IMR-90 (cell line): ENCODE measurements around the gene NEGR1.

Experiments
- BHLHE40 ChIP-seq: fragments of 150-350 bp; IDR thresholded peaks from 2 replicates; pipeline ENCODE4 v1.6.1; 2016; ENCODE audit warnings: mild to moderate bottlenecking, low read depth, low read length
- CEBPB ChIP-seq: IDR thresholded peaks from 2 replicates; pipeline ENCODE4 v1.6.1; 2012; ENCODE audit warnings: low read depth, low read length, improper control_type of control experiment
- CHD1 ChIP-seq: IDR thresholded peaks from 2 replicates; pipeline ENCODE4 v1.6.1; 2012; ENCODE audit warnings: low read depth, low read length, improper control_type of control experiment
- MAFK ChIP-seq: IDR thresholded peaks from 2 replicates; pipeline ENCODE4 v1.6.1; 2012; ENCODE audit warnings: low read depth, low read length, improper control_type of control experiment
- MXI1 ChIP-seq: IDR thresholded peaks from 2 replicates; pipeline ENCODE4 v1.6.1; 2012; ENCODE audit warnings: low read depth, mild to moderate bottlenecking, low read length, moderate library complexity, borderline replicate concordance
- POLR2A ChIP-seq: IDR thresholded peaks from 2 replicates; pipeline ENCODE4 v1.6.1; 2012; ENCODE audit warnings: mild to moderate bottlenecking, low read depth, low read length
- RAD21 ChIP-seq: IDR thresholded peaks from 2 replicates; pipeline ENCODE4 v1.6.1; 2012; ENCODE audit warnings: low read length, improper control_type of control experiment
- RCOR1 ChIP-seq: IDR thresholded peaks from 2 replicates; pipeline ENCODE4 v1.6.1; 2012; ENCODE audit warnings: mild to moderate bottlenecking, low read length, improper control_type of control experiment; ENCODE audit not compliant: insufficient replicate concordance
- RFX5 ChIP-seq: IDR thresholded peaks from 2 replicates; pipeline ENCODE4 v1.8.0; 2012; ENCODE audit warnings: low read depth, mild to moderate bottlenecking, low read length, moderate library complexity
- SMC3 ChIP-seq: fragments of 150-350 bp; IDR thresholded peaks from 2 replicates; pipeline ENCODE4 v1.6.1; 2016; ENCODE audit warnings: low read depth, mild to moderate bottlenecking, antibody characterized with exemption, low read length, moderate library complexity
- TF ChIP-seq, protein P1 (sequence below): conservative IDR thresholded peaks from 2 replicates; pipeline ENCODE4 v1.5.1; 2012; ENCODE audit warnings: mild to moderate bottlenecking, low read depth, low read length, improper control_type of control experiment
- TF ChIP-seq, protein P2 (sequence below): fragments of 150-350 bp; IDR thresholded peaks from 2 replicates; pipeline ENCODE4 v1.6.1; 2016; ENCODE audit warnings: low read depth, mild to moderate bottlenecking, low read length, moderate library complexity, borderline replicate concordance
- TF ChIP-seq, protein P3 (sequence below): fragments of 150-350 bp; IDR thresholded peaks from 2 replicates; pipeline ENCODE4 v1.6.1; 2017; ENCODE audit warnings: mild to moderate bottlenecking, antibody characterized with exemption, low read length, low read depth

DNA sequence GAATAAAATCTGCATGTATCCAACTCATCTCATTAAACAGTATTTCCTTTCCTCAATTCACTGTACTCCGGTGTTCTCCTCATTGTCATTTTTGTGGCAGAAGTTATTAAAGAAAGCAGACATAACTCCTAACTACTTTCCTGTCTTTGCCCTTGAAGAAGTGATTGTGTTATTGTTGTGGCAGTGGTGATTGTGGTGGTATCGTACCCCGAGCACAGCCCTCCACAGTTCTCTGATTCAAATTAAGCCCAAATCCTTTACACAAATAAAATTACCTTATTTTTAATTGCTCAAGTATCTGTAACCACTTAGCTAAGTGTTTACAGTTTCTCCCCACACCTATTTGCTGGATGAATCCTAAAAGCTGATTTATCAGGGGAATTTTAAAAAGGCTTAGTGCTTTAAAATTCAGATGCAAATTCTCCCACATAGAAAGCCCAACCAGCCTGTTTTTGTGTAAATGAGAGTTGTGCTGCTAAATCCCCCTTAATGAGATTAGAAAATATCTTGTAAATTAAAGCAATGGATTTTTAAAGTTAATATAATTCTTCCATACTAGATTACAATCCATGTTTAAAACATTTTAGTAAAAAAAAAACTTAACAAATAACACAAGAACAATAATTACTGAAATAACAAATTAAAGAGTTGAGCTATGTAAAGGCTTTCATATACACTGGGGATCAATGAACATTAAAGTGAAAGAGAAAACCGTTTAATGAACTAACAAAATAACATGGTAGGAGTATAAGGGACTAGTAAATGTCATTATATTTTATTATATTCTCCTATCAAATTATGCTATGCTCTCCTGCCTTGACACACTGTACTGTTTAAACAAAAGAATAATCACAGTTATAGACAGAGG, 259.0 kb downstream of the NEGR1 start:
- no peak for TF ChIP-seq CHD1
- TF ChIP-seq RAD21, result no peak
- TF ChIP-seq, protein P1, sequence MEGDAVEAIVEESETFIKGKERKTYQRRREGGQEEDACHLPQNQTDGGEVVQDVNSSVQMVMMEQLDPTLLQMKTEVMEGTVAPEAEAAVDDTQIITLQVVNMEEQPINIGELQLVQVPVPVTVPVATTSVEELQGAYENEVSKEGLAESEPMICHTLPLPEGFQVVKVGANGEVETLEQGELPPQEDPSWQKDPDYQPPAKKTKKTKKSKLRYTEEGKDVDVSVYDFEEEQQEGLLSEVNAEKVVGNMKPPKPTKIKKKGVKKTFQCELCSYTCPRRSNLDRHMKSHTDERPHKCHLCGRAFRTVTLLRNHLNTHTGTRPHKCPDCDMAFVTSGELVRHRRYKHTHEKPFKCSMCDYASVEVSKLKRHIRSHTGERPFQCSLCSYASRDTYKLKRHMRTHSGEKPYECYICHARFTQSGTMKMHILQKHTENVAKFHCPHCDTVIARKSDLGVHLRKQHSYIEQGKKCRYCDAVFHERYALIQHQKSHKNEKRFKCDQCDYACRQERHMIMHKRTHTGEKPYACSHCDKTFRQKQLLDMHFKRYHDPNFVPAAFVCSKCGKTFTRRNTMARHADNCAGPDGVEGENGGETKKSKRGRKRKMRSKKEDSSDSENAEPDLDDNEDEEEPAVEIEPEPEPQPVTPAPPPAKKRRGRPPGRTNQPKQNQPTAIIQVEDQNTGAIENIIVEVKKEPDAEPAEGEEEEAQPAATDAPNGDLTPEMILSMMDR, result no peak
- no peak for TF ChIP-seq CEBPB
- TF ChIP-seq, protein P2, sequence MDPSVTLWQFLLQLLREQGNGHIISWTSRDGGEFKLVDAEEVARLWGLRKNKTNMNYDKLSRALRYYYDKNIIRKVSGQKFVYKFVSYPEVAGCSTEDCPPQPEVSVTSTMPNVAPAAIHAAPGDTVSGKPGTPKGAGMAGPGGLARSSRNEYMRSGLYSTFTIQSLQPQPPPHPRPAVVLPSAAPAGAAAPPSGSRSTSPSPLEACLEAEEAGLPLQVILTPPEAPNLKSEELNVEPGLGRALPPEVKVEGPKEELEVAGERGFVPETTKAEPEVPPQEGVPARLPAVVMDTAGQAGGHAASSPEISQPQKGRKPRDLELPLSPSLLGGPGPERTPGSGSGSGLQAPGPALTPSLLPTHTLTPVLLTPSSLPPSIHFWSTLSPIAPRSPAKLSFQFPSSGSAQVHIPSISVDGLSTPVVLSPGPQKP, result no peak
- no peak for TF ChIP-seq POLR2A
- TF ChIP-seq BHLHE40, result no peak
- TF ChIP-seq, protein P3, sequence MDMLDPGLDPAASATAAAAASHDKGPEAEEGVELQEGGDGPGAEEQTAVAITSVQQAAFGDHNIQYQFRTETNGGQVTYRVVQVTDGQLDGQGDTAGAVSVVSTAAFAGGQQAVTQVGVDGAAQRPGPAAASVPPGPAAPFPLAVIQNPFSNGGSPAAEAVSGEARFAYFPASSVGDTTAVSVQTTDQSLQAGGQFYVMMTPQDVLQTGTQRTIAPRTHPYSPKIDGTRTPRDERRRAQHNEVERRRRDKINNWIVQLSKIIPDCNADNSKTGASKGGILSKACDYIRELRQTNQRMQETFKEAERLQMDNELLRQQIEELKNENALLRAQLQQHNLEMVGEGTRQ, result no peak
- TF ChIP-seq MXI1, result no peak
- TF ChIP-seq MAFK, result no peak
- no peak for TF ChIP-seq RFX5
- TF ChIP-seq RCOR1, result no peak
- TF ChIP-seq SMC3, result no peak
